NCI-H187 treated with DMSO at 0.1 percent for 48 hours (cell line): ENCODE results near the gene THUMPD1.
"Not testable (repeated sequence)": the region's sequence is repeated elsewhere in the genome, so short reads cannot be mapped to it uniquely, and the experiment has no call there.

Experiments used
- DNase-seq: peaks from one replicate; lab custom pipeline; 2025; lab: John Stamatoyannopoulos, UW

The THUMPD1 gene

DNA sequence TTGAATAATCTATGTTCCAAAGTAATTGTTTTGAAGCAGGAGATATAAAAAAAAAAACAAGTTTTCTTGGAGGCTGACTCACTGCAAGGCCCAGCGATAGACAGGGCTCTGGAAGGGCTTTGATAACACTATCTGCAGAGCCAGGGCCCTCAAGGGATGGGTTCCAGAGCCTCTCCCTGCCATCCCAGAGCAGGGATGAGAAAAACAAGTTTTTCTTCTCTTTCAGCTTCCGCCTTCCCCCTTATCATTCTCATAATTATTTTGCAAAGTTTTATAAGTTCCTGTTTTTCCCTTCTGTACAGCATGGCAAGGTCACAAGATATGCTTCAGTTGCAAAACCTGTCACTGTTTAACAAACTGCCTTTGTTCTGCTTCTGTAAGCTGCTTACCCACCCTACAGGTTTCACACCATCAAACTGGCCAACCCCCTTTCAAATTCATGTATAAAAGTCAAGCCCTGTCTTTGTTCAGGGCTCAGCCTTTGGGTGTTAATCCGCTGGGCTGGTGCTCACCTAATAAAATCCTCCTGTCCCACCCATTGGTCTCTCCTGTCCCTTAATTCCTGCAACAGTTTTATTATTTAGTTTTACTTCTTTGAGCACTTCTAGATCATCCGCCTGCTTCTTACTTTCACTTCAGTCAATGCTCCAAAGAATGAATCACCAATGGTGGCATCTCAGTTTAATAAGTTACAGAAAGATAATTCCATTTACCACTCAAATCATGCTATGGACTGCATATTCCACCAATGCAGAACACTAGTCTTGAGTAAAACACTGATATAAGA, 5.6 kb upstream of the THUMPD1 start:
- DNase-seq, result no peak

DNA sequence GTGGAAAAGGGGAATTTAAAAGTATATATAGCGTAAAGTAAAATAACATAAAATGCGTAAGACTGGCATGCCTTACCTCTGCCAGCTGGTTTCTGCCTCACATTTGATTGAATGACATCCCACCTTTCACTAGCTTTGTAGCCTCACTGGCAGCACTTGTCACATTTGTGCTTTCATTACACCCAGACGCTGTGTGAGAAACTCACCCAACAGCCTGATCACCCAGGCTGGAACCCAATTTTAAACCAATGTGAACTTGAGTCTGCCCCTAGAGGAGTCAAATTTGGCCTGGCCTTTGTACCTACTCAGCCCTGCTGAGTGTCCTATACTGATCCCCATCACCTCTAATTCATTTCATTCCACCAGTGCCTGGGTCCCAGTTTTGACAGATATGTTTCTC, 4.8 kb upstream of the THUMPD1 start:
- DNase-seq, result no peak

DNA sequence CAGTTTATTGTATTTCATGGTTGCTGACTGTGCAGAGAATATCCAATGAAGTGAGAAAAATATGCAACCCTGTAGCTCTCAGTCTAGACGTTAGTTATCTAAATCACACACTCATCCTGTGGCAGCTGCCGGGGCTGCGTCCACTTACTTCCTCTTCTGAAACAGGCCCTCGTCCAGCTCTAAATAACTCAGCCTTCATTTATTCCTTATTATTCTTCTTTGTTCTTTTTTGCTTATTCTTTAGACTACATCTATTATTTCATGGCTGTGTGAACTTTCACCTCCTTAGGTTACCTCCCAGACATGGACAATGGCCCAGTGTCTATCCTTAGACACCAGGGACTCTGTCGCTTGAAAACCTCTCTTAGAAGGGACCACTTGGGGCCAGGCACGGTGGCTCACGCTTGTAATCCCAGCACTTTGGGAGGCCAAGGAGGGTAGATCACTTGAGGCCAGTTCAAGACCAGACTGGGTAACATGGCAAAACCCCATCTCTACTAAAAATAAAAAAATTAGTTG, 3.4 kb upstream of the THUMPD1 start:
- DNase-seq, result no peak

DNA sequence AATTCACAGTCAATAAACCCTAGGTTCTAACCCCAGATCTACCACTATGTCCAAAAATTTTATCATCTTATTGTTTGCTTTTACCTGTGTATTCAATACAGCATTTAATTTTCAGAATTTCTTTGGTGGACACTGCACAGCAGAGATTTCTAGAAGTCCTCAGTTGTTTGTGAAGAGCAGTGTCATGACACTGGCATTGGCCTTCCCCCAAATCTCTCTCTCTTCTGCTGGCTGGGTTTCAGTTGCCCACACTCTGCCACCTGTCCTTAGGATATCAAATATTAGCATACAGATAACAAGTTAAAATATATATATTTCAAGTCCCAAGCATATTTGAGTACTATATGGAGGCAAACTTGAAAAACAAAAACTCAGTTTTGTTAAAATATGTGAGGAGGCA, 2.0 kb upstream of the THUMPD1 start:
- no peak for DNase-seq

DNA sequence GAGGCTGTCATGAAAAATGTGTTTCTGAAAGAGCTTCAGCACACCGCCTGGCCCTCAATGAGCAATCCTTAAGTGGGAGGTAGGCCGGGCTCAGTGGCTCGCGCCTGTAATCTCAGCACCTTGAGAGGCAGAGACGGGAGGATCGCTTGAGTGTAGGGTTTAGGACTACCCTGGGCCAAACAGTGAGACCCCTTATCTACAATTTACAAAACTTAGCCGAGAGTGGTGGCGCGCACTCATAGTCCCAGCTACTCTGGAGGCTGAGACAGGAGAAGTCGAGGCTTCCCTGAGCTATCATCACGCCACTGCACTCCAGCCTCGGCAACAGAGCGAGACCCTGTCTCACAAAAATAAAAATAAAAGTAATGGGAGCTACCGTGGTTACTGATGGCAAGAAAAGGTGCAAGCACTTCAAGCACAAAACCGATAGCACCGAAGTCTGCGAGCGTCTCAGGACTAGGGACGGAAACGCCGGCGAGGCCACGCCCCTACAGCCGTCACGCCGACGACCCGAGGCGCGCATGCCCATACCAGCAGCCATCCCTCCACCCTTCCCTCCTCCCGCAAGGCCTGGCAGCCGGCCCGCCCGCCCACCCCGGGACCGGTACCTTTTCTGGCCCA, 607 bp downstream of the THUMPD1 start:
- no peak for DNase-seq

DNA sequence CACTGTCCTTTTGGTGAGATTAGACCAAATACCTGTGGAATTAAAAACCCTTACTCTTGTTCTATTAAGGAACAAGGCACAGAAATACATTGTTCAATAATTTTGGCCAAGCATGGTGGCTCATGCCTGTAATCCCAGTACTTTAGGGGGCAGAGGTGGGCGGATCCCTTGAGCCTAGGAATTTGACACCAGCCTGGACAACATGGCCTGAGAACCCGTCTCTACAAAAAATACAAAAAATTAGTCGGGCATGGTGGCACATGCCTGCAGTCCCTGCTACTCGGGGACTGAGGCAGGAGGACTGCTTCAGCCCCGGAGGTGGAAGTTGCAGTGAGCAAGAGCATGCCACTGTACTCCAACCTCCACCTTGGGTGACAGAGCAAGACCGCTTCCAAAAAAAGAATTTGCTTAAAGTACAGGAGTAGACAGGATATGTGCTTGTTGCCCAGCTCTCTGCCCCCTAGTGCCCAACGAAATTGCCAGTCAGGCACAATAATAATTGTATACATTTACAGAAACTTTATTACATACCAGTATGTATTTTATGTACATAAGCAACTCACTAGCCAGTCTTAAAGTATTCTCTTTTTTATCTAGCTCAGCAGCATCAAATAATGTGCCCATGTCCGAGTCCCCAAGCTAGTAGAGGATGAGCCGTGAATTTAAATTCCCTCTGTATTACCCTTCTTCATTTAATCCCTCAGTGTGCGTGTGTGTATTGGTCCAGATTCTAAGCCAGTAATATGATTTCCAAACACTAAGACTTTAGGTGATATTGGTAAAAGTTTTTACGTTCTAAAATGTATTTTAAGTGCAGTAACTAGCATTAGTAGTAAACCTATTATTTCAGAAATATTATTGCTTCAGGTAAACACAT, 1.4 kb downstream of the THUMPD1 start:
- no peak for DNase-seq

DNA sequence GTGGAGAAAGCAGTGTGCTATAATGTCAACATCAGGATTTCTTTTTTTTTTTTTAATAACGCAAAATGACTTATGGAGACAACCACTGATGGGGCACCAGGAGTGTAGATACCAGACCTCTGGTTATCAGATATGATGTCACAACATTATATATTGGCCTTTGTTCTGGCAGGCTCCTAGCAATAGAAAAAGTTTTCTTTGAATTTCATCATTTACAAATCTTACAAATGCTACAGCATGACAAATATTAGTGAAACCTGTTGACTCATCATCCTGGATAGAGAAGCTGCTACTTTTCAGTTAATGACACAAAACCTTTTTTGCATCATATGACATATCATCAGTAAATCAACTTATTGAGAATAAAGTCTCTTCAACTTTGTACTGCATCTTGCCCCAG, 6.1 kb downstream of the THUMPD1 start:
- no peak for DNase-seq

DNA sequence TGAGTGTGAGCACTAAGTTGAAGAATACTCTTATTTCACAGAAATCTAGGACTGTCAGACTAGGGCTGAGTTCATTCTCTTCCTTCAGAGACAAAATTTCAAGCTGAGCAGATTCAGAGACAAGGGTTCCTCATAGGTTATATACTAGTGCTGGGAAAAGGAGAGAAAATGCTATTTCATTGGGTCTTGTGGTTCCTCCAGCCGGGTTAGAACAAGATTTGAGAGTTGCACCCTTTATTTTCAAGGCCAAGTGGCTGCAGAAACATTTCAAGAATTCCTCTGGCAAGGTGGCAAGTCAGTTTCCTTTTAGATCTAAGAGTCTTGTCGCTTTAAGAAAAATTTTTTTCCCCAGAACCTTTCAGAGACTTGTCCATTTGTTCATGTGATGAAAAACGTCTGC, 6.8 kb downstream of the THUMPD1 start:
- DNase-seq, result no peak

DNA sequence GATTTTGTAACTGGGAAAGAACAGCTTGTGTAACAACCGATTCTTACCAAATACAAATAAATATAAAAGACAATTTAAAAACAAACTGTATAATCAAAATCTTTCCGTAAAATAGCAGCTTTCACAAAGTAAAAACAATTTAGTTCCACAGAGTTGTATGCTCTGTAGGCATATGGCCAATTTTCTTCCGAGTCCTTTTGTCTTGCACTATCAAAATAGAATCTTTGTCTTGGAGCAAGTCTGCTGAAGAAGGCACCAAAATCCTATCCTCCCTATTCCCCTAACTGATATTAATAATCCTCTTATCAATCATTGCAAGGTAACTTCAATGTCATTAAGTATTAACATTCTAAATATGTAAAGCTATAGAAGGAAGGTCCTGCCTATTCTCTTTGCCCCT, 7.6 kb downstream of the THUMPD1 start:
- no peak for DNase-seq

DNA sequence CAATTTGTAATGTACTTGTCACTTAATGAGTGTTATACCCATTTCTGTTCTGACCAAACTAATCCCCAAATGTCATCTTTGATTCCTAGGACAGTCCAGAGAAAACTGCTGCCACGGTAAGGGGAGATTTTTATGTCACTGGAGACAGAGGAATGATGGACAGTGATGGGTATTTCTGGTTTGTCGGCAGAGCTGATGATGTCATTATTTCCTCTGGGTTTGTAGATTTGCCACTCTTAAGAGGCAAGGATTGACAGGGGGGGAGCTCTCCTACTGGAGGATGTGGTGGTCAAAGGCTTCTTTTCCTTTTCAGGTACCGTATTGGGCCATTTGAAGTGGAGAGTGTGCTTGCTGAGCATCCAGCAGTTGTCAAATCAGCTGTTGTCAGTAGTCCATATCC, 12.5 kb downstream of the THUMPD1 start:
- no peak for DNase-seq

DNA sequence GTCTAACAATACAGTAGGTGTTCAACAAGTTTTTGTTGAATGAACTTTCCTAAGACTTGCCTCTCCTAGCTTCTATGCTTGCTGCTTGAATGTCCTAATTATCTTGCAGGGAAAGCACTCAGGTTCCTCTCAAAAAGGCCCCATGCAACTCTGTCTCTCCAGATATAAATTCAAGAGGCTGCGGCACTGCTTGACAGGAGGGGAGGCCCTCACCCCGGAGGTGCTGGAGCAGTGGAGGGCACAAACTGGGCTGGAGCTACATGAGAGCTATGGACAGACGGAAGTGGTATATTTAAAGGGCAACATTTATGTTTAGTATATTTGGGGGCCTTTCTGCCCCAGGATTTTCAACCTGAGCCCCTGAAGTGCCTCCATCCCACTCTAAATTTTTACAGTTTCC, 14.4 kb downstream of the THUMPD1 start:
- DNase-seq, result no peak

DNA sequence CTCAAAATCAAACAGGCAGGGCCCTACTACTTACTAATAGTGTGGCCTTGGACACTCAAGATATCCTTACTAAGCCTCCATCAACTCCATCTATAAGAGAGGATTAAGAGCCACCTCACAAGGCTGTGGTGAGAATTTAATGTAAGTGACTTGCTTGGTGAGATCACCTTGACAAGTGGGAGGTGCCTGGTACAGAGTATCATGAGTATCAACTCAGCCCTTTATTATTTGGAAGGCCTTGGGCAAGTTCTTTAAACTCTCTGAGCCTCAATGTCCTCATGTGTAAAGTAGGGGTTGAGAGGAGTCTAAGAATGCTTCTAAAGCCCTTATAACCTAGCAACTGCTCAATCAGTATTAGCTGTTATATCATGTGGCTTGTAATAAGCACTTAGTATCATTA, 15.0 kb downstream of the THUMPD1 start:
- no peak for DNase-seq

DNA sequence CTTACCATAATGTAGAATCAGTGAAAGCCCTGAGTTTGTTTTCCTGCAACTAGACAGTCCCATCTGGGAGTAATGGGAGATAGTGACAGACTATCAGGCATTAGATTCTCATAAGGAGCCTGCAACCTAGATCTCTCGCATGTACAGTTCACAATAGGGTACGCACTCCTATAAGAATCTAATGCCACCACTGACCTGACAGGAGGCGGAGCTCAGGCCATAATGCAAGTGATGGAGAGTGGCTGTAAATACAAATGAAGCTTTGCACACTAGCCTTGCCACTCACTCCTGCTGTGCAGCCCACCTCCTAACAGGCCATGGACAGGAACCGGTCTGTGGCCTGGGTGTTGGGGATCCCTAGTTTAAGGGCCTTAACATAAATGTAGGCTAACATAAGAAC, 21.4 kb downstream of the THUMPD1 start:
- DNase-seq, result no peak

DNA sequence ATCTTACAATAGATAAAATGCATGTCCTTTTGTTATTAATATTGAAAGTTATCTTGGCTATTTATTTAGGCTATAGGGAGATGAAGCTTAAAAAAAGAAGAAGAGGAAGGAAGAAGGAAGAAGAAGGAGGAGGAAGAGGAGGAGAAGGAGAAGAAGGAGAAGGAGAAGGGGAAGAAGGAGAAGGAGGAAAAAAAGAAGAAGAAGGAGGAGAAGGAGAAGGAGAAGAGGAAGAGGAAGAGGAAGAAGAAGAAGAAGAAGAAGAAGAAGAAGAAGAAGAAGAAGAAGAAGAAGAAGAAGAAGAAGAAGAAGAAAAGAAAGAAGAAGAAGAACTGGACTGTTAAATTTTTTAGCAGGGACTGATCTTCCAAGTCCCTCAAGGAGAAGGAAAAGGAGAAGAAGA, 23.9 kb downstream of the THUMPD1 start:
- not testable (repeated sequence) for DNase-seq

DNA sequence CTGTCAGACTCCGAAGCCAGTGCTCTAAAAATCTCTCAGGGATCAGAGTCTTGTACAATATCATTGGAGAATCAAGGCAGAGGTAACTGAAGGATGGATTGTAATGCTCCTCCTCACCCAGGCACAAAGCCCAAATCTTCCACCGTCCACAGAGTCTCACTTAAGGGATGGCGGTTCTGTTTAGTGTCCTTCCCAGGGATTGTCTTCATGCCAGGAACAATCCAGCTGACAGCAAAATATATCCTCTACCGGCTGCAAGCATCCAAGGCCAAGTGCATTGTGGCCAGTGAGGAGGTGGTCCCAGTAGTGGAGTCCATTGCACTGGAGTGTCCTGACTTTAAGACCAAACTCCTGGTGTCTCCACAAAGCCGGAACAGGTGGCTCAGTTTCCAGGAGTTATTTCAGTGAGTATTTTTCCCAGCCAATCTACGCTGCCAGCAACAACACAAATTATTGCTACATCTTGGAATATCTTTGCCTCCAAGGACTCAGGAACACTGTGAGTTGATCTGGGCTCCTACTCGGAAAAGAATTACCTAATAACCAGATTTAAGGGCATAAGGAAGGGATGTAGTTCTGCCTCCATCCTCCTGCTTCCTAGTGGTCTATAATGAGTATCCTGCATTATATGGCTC, 30.2 kb downstream of the THUMPD1 start:
- no peak for DNase-seq

DNA sequence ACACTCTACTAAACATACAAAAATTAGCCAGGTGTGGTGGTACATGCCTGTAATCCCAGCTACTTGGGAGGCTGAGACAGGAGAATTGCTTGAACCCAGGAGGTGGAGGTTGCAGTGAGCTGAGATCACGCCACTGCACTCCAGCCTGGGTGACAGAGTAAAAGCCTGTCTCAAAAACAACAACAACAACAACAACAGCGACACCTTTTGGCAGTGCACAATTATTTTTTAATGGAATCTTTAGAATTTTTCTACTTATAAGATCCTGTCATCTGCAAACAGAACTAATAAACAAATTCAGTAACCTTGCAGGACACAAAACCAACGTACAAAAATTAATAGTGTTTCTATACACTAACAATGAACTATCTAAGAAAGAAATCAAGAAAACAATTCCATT, 33.5 kb downstream of the THUMPD1 start:
- not testable (repeated sequence) for DNase-seq

DNA sequence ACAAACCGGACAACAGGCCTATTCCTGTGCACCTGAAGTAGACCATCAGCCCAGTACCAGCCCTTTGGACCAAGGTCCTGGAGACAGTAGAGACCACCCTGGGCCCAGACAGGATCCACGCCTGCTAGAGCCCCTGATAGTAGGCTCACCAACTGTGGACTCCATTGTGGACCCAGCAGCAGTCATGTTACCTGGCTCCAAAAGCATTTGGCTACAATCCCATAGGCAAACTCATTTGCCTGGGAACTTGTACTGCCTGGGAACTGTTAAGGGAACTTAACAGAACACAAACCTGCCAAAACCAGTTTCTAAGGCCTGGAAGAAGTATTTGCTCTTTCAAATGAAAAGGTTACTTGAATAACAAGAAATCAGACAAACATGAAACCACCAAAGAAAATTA, 34.2 kb downstream of the THUMPD1 start:
- DNase-seq, result no peak

DNA sequence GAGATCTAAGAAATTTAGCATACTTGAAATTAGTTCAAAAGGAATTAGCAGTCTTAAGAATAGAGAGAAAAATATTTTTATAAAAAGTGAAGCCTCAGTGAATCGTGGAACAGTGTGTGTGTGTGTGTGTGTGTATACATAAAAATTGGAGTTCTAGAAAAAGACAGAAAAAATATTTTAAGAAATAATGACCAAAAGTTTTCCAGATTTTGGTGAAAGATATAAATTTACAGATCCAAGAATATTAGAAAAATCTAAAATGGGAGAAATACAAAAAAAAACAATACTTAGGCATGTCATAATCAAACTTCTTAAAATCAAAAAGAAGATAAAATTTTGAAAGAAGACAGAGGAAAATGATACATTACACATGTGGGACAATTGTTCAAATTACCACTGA, 35.6 kb downstream of the THUMPD1 start:
- not testable (repeated sequence) for DNase-seq

DNA sequence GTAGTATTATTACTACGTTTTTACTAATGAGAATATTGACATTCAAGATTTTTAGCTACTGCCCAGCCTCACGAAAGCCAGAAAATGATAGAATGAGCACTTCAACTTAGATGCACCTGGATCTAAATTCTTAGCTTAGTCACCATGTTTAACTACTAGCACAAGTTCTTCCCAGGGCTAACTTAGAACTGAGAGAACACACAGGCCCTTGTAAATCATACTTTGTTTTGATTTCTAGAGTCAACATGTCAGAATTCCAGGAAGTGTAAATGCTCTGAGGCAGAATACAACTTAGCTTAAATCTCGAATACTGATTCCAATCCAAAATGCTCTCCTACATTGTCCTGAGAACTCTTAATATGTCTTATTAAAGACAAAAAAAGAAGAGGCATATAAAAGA, 37.3 kb downstream of the THUMPD1 start:
- DNase-seq, result no peak

DNA sequence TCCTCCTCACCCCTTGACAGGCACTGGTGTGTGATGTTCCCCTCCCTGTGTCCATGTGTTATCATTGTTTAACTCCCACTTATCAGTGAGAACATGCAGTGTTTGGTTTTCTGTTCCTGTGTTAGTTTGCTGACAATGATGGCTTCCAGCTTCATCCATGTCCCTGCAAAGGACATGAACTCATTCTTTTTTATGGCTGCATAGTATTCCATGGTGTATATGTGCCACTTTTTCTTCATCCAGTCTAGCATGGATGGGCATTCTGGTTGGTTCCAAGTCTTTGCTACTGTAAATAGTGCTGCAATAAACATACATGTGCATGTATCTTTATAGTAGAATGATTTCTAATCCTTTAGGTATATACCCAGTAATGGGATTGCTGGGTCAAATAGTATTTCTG, 39.9 kb downstream of the THUMPD1 start:
- not testable (repeated sequence) for DNase-seq

DNA sequence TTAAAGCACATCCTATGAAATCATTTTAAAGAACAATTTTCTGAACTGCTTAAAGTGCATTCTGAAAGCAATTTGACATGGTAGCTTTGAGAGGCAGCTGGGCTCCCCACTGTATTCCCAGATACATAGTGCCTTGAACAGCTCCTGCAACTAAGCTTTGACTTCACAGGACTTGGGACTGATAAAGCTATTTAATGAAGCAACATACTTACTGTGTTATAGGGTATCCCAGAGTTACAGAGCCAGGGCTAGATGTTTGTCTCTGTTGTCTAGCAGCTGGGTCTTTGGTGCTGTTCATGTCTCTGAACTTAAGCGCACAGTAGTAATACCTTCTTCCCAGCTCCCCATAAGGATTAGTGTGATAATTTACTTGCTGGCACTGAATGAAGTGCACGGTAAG, 45.0 kb downstream of the THUMPD1 start:
- DNase-seq, result no peak

DNA sequence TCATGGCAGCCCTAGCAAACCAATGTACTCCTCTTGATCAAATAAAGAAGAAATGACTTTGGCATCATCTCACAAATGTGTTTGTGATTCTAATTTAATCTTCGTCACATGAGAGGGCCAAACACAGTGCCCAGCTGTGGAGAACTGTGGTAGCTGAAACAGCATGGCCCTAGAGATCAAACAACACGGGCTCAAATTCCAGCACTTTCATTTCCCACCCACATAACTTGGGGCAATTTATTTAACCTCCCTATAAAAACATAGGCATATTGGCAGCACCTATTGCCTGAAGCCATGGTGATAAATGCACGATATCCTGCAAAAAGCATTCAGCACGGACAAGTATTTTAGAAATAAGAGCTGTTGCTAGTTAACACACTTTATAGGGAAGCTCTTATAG, 46.6 kb downstream of the THUMPD1 start:
- DNase-seq, result no peak
